Activated T-cell treated with anti-CD3 and anti-CD28 coated beads for 24 hours (primary cell): ENCODE results near the gene NMT1.

Experiments used
- DNase-seq: peaks from one replicate; pipeline ENCODE4 v3.0.0-alpha.2; 2020; ENCODE audit warnings: low read depth

NMT1 gene

DNA sequence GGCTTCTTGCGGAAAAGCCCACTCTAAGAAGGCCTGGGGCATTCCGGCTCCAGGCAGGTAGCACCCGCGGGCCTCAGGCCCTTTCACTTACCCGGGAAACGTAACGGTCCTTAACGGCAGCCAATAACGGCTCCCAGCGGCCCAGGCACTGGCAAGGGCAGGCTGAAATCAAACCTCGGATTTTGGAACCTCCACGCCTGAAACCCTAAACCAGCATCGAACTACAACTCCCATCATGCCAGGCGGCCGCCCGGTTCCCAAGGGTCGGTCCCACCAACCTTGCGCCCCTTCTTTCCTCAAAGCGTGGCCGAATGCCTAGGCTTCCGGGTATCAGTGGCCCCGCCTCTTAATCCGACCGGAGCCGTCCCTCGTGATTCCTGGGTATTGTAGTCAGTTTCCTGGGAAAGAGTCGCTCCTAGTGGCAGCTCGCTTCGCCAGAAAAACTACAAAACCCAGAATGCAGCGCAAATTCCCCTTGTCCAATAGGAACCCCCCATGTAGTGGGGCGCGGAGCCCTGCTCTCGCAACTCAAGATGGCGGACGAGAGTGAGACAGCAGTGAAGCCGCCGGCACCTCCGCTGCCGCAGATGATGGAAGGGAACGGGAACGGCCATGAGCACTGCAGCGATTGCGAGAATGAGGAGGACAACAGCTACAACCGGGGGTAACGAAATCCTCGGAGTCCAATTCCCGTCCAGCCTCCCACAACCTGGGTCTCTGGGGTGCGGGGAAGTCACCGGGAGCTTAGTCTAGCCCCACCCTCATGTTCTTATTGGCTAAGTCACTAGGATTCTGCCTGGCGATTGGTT, at the start of gene NMT1:
Gene NMT1, plus strand, starts transcription at position 521 of the 809 bp plus-strand sequence. Its CDS starts 13 bp downstream, at position 534.
- DNase-seq = peak; percentile 96

DNA sequence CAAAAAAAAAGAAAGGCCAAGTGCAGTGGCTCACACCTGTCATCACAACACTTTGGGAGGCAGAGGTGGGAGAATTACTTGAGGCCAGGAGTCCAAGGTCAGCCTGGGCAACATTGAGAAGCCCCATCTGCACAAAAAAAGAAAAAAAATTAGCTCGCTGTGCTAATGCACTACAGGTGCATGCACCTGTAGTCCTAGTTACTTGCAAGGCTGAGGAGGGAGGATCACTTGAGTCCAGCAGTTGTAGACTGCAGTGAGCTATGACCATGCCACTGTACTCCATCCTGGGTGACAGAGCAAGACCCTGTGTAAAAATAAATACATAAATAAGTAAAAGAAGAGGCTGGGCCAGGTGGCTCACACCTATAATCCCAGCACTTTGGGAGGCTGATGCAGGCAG, 49.4 kb upstream of the NMT1 start:
- DNase-seq = no peak

- no peak for DNase-seq
Observed at GRCh38 chr17:45013021-45013997, 47.8 kb upstream of the NMT1 start.

DNA sequence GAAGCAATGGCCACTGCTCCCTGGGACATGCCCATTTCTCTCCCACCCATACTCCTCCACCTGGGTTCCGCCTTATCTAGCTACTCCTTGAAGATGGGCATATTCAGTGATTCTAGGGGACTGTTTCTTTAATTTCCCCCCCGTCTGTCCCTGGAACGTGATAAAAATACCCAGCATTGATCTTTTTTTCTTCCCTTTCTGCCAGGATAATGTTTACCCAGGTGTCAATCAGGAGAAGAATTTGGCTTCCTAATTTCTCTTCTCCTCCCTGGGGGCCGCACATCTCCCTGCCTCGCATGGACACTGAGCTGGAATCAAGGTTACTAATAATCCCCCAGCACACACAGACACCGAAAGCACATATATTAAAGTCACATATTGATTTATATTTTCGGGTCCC, 44.9 kb upstream of the NMT1 start:
- DNase-seq = no peak

- DNase-seq = no peak
Observed at GRCh38 chr17:45016823-45017222, 44.3 kb upstream of the NMT1 start.

GRCh38 chr17:45018514-45018847, 42.6 kb upstream of the NMT1 start:
- DNase-seq = no peak

GRCh38 chr17:45018848-45019711, 42.0 kb upstream of the NMT1 start:
- peak; percentile 25 for DNase-seq

DNA sequence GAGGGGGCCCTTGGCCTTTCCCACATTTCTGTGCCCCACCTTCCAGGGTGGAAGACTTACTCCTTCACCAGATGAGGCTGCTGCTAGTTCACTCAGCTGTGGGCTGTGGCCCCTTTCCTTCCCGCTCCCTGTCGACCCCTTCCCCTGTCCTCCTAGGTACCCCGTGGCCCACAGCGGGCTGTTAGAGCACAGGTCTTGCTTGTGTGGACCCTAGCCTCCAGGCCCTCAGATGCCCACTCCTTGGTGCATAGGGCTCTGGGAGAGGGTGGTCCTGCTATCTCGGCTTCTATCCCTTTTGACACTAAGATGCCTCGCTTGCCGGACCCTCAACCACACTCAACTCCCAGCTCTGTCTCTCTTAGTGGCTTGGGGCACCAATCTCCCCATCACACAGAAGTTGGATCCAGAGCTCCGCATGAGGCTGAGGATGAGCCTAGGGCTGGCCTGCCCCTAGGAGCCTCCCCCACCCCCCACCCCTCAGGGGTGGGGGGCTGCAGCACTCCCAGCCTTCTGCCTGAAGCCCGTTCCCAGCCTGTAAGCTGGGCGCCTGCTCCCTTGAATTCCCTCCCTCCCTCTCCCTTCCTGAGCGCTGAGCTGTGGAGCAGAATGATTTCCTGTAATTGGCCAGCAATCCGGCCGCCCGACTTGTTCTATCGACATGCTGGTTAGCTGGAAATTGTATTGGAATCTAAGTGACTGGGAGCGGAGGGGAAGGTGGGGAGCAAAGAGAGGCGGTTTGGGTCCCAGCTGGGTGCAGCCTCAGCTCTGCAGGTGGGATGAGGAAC, 40.6 kb upstream of the NMT1 start:
- DNase-seq = no peak

GRCh38 chr17:45021607-45022287, 39.4 kb upstream of the NMT1 start:
- peak; percentile 43 for DNase-seq

DNA sequence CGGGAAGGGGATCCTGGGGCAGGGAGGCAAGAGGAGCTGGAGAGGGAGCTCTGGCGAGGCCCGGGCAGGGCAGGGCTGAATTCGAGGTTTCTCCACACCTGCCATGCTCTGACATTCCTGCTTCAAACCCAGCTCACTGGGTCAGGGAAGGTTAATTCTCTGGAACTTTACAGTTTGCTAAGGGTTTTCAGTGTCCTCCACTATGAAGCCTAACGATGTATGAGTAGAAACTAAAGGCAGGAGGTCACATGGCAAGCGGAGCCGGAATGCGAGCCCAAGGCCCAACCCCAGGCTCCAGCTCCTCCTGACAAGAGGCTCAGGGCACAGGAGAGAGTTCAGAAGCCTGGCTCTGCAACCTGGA, 38.8 kb upstream of the NMT1 start:
- DNase-seq = no peak

DNA sequence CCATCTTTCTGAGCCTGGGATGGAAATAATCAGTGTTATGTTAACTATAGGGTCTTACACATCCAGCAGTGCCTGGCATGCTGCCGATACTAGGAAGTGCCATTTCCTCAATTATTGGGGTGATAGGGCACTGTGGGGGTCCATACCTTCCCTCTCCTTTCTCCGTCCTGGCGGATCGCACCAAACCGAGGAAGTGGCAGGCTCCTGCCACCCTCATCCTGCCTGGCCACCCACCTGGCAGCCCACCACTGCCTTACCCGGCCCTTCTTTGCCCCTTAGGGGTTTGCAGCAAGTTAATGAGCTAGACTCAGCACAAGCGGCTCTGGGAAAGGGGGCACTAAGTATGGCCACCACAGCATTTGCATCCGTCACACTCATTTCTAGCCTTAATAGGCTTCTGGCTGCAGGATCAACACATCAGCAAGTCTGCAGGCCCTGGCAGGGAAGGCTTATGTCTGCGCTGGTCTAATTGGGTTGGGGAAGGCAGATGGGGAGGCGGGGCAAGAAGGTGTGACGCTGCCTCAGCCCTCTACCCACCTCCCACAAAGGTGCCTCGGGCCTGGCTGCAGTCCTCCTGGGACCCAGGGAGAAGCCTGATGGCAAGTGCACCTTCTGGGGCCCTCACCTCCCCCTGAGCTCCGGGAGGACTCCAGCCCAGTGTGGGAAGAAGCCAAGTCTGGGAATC, 38.3 kb upstream of the NMT1 start:
- no peak for DNase-seq

- no peak for DNase-seq
Observed at GRCh38 chr17:45029096-45029495, 32.0 kb upstream of the NMT1 start.

GRCh38 chr17:45029758-45030423, 31.2 kb upstream of the NMT1 start:
- DNase-seq = no peak

DNA sequence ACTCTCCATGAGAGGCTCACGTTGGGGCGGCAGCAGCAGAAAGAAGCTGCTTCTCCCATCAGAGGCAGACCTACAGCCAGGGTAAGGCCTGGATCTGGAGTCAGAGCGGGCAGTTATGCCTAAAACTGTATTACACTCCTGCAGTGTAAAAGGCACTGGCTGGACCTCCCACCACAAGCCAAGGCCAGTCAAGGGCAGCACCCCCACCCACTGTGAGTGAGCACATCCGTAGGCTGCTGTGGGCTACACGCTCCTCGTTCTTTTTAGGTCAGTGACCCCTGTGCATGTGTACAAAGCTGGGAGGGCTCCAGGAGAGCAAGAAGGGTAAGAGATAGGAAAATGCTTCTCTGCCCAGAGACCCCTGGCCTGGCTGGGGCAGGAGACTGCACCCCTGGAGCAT, 30.4 kb upstream of the NMT1 start:
- no peak for DNase-seq

DNA sequence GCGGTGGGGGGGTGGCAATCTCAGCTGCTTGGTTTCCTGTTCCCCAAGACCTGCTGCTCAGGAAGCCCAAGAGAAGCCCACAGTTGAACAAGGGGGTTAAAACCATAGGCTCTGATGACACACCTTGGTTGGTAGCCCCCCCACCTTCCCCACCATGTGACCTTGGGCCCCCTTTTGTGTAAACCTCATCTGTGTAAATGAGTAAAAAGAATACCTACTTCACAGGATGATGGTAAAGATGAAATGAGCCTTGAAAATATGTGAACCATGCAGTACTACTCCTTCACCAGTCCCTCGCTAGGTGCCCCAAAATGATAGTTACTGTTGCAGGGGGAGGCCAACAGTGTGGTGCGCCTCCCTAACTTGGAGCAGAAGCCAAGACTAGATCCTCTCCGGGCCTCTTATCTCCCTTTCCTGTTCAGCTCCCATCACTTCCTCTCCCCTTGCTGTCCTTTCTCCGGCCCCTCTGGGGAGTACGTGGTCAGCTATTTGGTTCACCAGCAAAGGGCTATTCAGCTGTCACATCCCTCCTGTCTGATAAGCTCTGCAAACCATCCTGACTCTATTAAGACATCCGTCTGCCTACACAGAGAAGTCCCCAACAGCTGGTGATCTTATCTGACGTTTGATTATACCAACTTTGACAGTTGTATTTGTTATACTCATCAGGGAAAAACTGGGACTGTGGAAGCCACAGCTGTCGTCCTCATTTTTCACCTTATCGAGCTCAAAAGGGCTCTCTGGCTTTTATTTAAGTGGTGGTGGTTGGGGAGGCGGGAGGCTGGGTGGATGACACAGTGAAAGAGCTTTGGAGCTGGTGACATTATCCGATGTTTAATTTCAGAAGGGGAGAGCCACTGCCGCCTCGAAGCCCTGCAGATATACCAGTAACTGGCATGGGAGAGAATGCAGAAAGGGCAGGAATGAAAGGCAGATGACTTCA, 29.6 kb upstream of the NMT1 start:
- no peak for DNase-seq

GRCh38 chr17:45032174-45032541, 29.0 kb upstream of the NMT1 start:
- no peak for DNase-seq

- DNase-seq = no peak
Observed at GRCh38 chr17:45034599-45034998, 26.5 kb upstream of the NMT1 start.

DNA sequence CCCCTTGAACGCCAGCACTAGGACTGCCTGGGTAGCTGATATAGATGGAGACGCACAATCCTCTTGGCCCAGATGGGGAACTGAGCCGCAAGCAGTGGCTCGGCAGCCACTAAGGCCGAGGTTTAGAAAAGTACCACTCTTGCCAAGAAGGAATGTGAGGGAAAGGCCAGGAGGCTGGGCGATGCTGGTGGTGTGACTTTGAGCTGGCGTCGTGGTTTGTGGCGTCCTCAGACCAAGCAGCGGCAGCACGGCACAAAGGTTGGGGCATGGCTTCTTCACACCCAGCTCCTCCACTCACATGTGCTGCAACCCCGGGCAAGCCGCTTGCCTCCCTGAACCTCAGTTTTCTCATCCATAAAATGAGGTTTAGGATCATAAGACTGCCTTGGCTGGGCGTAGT, 25.3 kb upstream of the NMT1 start:
- no peak for DNase-seq

DNA sequence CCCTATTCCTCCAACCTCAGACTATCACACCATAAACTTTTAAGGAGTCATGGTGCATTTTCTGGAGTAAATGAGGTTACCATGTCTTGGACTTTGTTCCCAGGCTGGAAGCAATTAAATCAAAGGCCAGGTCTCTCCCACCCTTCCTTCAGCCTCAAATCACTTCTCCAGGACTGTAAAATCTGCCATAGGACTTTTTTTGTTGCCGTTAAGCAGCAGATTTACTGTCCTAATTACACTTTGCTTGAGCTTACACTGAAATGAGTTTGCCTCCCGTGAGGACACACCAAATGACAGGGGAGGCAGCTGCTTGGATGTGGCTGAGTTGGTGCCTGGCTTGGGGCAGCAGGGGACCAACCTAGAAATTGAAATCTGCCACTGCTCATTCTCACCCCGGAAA, 24.4 kb upstream of the NMT1 start:
- DNase-seq = no peak
